Spleen (tissue), 11 donors: ENCODE results near the gene PRRG2. TPM values are rescaled to one million over a fixed set of nuclear protein-coding genes. Genes with fewer than 3 reads are reported as not detected.
A peak's percentile ranks its signal among the peaks of the same experiment; 100 is the strongest.

Experiments used
- DNase-seq: peaks from one replicate; pipeline ENCODE4 v3.0.0-alpha.2; 2020
- H3K27ac ChIP-seq, 8 donors: fragments of 200-600 bp; sonication (generic) in 7 of 8; 1 replicate in 4 of 8; 2 replicates in 4 of 8; pipeline versions ENCODE4 v1.5.0 to v1.8.0; 2016 to 2021; ENCODE audit warnings: inconsistent platforms in 4 of 8, mild to moderate bottlenecking in 4 of 8, moderate library complexity in 1 of 8
- H3K27me3 ChIP-seq, 7 donors: fragments of 200-600 bp; sonication (generic) in 6 of 7; replicated peaks in 1 of 7; 1 replicate in 4 of 7; 2 replicates in 3 of 7; pipeline versions ENCODE4 v1.5.0 to v1.8.0; 2016 to 2021; ENCODE audit warnings: inconsistent platforms in 3 of 7, mild to moderate bottlenecking in 1 of 7
- H3K36me3 ChIP-seq, 6 donors: fragments of 200-600 bp; sonication (generic) in 5 of 6; 1 replicate in 4 of 6; 2 replicates in 2 of 6; pipeline versions ENCODE4 v1.5.0 to v1.8.0; 2016 to 2021; ENCODE audit warnings: inconsistent platforms in 2 of 6
- H3K4me1 ChIP-seq, 6 donors: fragments of 200-600 bp; sonication (generic) in 5 of 6; 1 replicate in 3 of 6; 2 replicates in 3 of 6; pipeline versions ENCODE4 v1.5.0 to v1.8.0; 2016 to 2021; ENCODE audit warnings: inconsistent platforms in 3 of 6
- H3K4me3 ChIP-seq, 8 donors: fragments of 200-600 bp; sonication (generic) in 7 of 8; 1 replicate in 4 of 8; 2 replicates in 4 of 8; pipeline versions ENCODE4 v1.5.0 to v1.8.0; 2016 to 2021; ENCODE audit warnings: inconsistent platforms in 4 of 8, mild to moderate bottlenecking in 4 of 8, moderate library complexity in 2 of 8
- H3K9me3 ChIP-seq, 8 donors: fragments of 200-600 bp; sonication (generic) in 7 of 8; 1 replicate in 4 of 8; 2 replicates in 4 of 8; pipeline versions ENCODE4 v1.5.0 to v1.8.0; 2016 to 2021; ENCODE audit warnings: inconsistent platforms in 4 of 8
- CTCF ChIP-seq, 11 experiments: fragments of 200-600 bp in 7 of 11; fragments of 450-650 bp in 4 of 11; sonication (generic) in 4 of 11; IDR thresholded peaks in 8 of 11; conservative IDR thresholded peaks in 3 of 11; 1 replicate in 7 of 11; 2 replicates in 4 of 11; pipeline versions ENCODE4 v1.4.0 to v1.8.0; 2016 to 2021; ENCODE audit warnings: antibody characterized with exemption in 11 of 11, inconsistent platforms in 4 of 11, mild to moderate bottlenecking in 1 of 11
- POLR2A ChIP-seq, 3 donors: fragments of 450-650 bp; IDR thresholded peaks; one replicate each; pipeline ENCODE4 v1.5.1; 2017; ENCODE audit warnings: antibody characterized with exemption in 3 of 3, mild to moderate bottlenecking in 1 of 3
- POLR2AphosphoS5 ChIP-seq, 3 donors: sonication (generic); formaldehyde crosslinking; IDR thresholded peaks; one replicate each; pipeline ENCODE4 v1.5.1; 2017; ENCODE audit warnings: antibody characterized with exemption in 3 of 3
- WGBS, 5 donors: extraction: QIAGEN DNeasy Blood & Tissue Kit in 3 of 5; methylation state at CpG; one replicate each; pipeline versions ENCODE4 v1.1.5 to v1.1.7; 2013 to 2018; 5-methylcytosine and 5-hydroxymethylcytosine counted together
- intact Hi-C: fragments of 100-400 bp; cut with DNase I; formaldehyde crosslinking; loops from one replicate; pipeline ENCODE4 v1.15.0; 2023; ENCODE audit warnings: low total_unique reads
- polyA plus RNA-seq, 3 donors: library from polyadenylated mRNA; stranded (reverse); fragments of 200-250 nt; gene quantifications; one replicate each; pipeline ENCODE4 v1.2.1, GENCODE V29; 2013
- total RNA-seq, 7 donors: library from RNA; depleted of rRNA in 3 of 7; stranded (reverse); fragments of >200 nt in 3 of 7; fragmentation: NEBNext Ultra II Directional in 4 of 7; extraction: Animal tissue kit (Norgen Biotek cat#: 25700) in 4 of 7; gene quantifications; one replicate each; pipeline versions ENCODE4 v1.1.0 to v1.2.1, GENCODE V29; 2016 to 2021
- donor health status: healthy with polysubstance abuse.
- donor health status: DM: no; HTN: no; CAD: no; lungs with moderate emphysema.
- donor health status: DM: no; HTN: no; CAD: no.
- donor health status: Bipolar disorder and iron deficiency.
- donor health status: healthy.
- donor health status: DM: no; HTN: no; CAD: no.
- donor health status: DM: yes; HTN: yes; CAD: no.

PRRG2 gene
- total and polyA plus RNA-seq, 10 donors: 0.37 to 7.9 (median 1.3) TPM

DNA sequence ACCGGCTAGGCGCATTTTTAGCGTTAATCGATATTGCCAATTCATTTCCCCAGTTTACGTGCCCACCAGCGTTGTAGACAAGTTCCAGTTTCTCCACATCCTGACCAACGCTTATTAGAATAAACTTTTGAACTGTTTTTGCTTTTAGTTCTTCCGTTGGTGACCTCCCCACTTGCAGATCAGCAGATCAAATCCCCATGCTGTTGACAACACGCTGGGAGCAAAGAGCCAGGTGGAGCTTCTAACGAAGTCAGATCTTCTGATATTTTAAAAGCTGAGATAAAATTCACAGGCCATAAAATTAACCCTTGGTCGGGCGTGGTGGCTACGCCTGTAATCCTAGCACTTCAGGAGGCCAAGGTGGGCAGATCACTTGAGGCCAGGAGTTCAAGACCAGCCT, 32.1 kb upstream of the PRRG2 start:
- Histone ChIP-seq H3K27me3 (no peaks in the 10 kb centered on the region), H3K9me3 (no peaks in the 10 kb centered on the region), H3K4me1 (peaks cover 2 to 59% (median 33%) of the 10 kb centered on the region in 6 donors), H3K27ac (no peak overlapping the region), H3K36me3 (peaks cover 0 to 27% (median 0%) of the 10 kb centered on the region in 6 donors), H3K4me3 (no peak overlapping the region)
- no peak for DNase-seq
- 44 to 61% (median 53%) methylated on average over 13 of the region's 13 CpGs for WGBS, 5 donors
- TF ChIP-seq POLR2AphosphoS5 (IDR thresholded peaks at IDR 0.05): no peak
- no peak for TF ChIP-seq POLR2A (IDR thresholded peaks at IDR 0.05)
- TF ChIP-seq CTCF (IDR thresholded peaks at IDR 0.05 in 8 of 11, conservative IDR thresholded peaks at IDR 0.05 in 3 of 11): no peak
- intact Hi-C loops: no loop called here

- peaks cover 16 to 79% (median 51%) of the 10 kb centered on the region in 6 donors for H3K4me1 ChIP-seq
- DNase-seq: no peak
- no peak for TF ChIP-seq POLR2AphosphoS5 (IDR thresholded peaks at IDR 0.05)
- TF ChIP-seq CTCF (IDR thresholded peaks at IDR 0.05 in 8 of 11, conservative IDR thresholded peaks at IDR 0.05 in 3 of 11): no peak
- no peak for TF ChIP-seq POLR2A (IDR thresholded peaks at IDR 0.05)
- H3K36me3 ChIP-seq: peaks cover 0 to 51% (median 12%) of the 10 kb centered on the region in 6 donors
- no peaks in the 10 kb centered on the region for H3K27me3 ChIP-seq
- H3K4me3 ChIP-seq: no peak overlapping the region
- H3K9me3 ChIP-seq: no peaks in the 10 kb centered on the region
- intact Hi-C loops: no loop called here
- 78 to 84% (median 81%) methylated on average over 7 of the region's 7 CpGs for WGBS, 5 donors
- peak overlapping the region in 5 of 8 donors; percentile 37 to 86 (median 75) for H3K27ac ChIP-seq
Measured at GRCh38 chr19:49551531-49551930, 29.6 kb upstream of the PRRG2 start.

- WGBS, 5 donors: 73 to 82% (median 77%) methylated on average over 11 of the region's 11 CpGs
- H3K27ac ChIP-seq: peak overlapping the region in 6 of 8 donors; percentile 20 to 86 (median 68)
- peaks cover 0 to 64% (median 24%) of the 10 kb centered on the region in 6 donors for H3K36me3 ChIP-seq
- TF ChIP-seq POLR2AphosphoS5 (IDR thresholded peaks at IDR 0.05) (peak in 2 of 3 donors; percentile 20 to 45), CTCF (IDR thresholded peaks at IDR 0.05 in 8 of 11, conservative IDR thresholded peaks at IDR 0.05 in 3 of 11) (no peak)
- intact Hi-C loops: no loop called here
- H3K27me3 ChIP-seq: no peaks in the 10 kb centered on the region
- H3K4me1 ChIP-seq: peaks cover 16 to 79% (median 45%) of the 10 kb centered on the region in 6 donors
- H3K4me3 ChIP-seq: no peak overlapping the region
- no peaks in the 10 kb centered on the region for H3K9me3 ChIP-seq
- no peak for DNase-seq
Measured at GRCh38 chr19:49552749-49553148, 28.4 kb upstream of the PRRG2 start.

GRCh38 chr19:49553451-49554271, 27.5 kb upstream of the PRRG2 start:
- TF ChIP-seq CTCF (IDR thresholded peaks at IDR 0.05 in 8 of 11, conservative IDR thresholded peaks at IDR 0.05 in 3 of 11) (no peak), POLR2A (IDR thresholded peaks at IDR 0.05) (no peak), POLR2AphosphoS5 (IDR thresholded peaks at IDR 0.05) (peak in 1 of 3 donors; percentile 44)
- Histone ChIP-seq H3K27ac (peak overlapping the region; percentile 58 to 86 (median 74)), H3K4me3 (no peak overlapping the region), H3K4me1 (peaks cover 16 to 85% (median 45%) of the 10 kb centered on the region in 6 donors), H3K27me3 (no peaks in the 10 kb centered on the region), H3K36me3 (peaks cover 0 to 73% (median 33%) of the 10 kb centered on the region in 6 donors), H3K9me3 (no peaks in the 10 kb centered on the region)
- WGBS, 5 donors: 75 to 89% (median 84%) methylated on average over 10 of the region's 10 CpGs
- intact Hi-C loops: no loop called here
- no peak for DNase-seq
